Measurements from ENCODE around the gene BORCS5. TPM values are rescaled to one million over a fixed set of nuclear protein-coding genes. Genes with fewer than 3 reads are reported as not detected.

BORCS5 gene
- total RNA-seq, 1 donor from 2014 or later, result 8.7 TPM

- peaks cover 12% of the 10 kb centered on the region for H3K4me1 ChIP-seq
- no peak overlapping the region for H3K4me3 ChIP-seq
- peaks cover 36% of the 10 kb centered on the region for H3K9me3 ChIP-seq (replicated peaks)
- TF ChIP-seq CTCF (IDR thresholded peaks at IDR 0.05; ENCODE audit: borderline replicate concordance), result no peak
- no peak for DNase-seq
- H3K36me3 ChIP-seq, result peaks cover 6% of the 10 kb centered on the region
- no peak overlapping the region for H3K27ac ChIP-seq (replicated peaks)
- intact Hi-C loops (cut with micrococcal nuclease), result no loop called here
- no peaks in the 10 kb centered on the region for H3K27me3 ChIP-seq (ENCODE audit: low read depth)
Observed at GRCh38 chr12:12423367-12423766, 66.5 kb downstream of the BORCS5 start.

DNA sequence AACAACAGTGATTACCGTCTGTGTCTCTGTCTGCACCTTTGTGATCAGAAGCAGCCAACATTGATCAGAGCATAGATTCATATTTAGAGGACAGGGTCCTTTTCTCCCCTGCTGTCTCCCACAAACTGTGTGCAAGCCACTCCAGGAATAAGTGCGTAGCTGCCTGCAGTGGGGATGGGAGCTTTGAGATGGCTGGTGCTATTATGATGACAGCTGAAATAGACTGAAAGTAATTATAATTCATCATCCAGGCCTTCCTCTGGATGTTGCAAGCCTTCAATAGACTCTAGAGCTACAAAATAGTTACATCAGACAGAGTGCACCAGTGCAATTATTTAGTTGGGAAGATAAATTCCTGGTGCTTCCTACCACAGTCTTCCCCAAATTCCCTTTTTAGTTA, 68.1 kb downstream of the BORCS5 start:
- Histone ChIP-seq H3K4me3 (no peak overlapping the region), H3K27me3 (ENCODE audit: low read depth) (no peaks in the 10 kb centered on the region), H3K36me3 (peaks cover 6% of the 10 kb centered on the region), H3K4me1 (peaks cover 12% of the 10 kb centered on the region), H3K9me3 (replicated peaks) (peaks cover 36% of the 10 kb centered on the region), H3K27ac (replicated peaks) (no peak overlapping the region)
- intact Hi-C loops (cut with micrococcal nuclease), result no loop called here
- DNase-seq, result no peak
- no peak for TF ChIP-seq CTCF (IDR thresholded peaks at IDR 0.05; ENCODE audit: borderline replicate concordance)

GRCh38 chr12:12425616-12426015, 68.7 kb downstream of the BORCS5 start:
- H3K4me3 ChIP-seq, result no peak overlapping the region
- H3K36me3 ChIP-seq, result peaks cover 6% of the 10 kb centered on the region
- no peaks in the 10 kb centered on the region for H3K27me3 ChIP-seq (ENCODE audit: low read depth)
- intact Hi-C loops (cut with micrococcal nuclease), result no loop called here
- H3K4me1 ChIP-seq, result peaks cover 12% of the 10 kb centered on the region
- H3K9me3 ChIP-seq (replicated peaks), result peaks cover 33% of the 10 kb centered on the region
- no peak for DNase-seq
- TF ChIP-seq CTCF (IDR thresholded peaks at IDR 0.05; ENCODE audit: borderline replicate concordance), result no peak
- H3K27ac ChIP-seq (replicated peaks), result no peak overlapping the region

DNA sequence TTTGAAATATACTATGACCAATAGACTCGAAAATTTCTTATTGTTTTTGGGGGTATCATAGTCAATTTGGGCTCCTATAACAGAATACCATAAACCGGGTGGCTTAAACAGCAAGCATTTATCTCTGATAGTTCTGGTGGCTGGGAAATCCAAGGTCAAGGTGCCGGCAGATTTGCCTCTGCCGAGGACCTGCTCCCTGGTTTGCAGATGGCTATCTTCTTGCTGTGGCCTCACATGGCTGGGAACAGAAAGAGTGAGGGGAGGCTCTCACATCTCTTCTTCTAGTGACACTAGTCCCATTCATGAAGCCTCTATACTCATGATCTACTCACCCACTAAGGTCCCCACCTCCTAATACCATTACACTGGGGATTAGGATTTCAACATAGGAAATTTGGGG, 70.7 kb downstream of the BORCS5 start:
- no peak for TF ChIP-seq CTCF (IDR thresholded peaks at IDR 0.05; ENCODE audit: borderline replicate concordance)
- H3K27me3 ChIP-seq (ENCODE audit: low read depth), result no peaks in the 10 kb centered on the region
- peaks cover 12% of the 10 kb centered on the region for H3K4me1 ChIP-seq
- intact Hi-C loops (cut with micrococcal nuclease), result no loop called here
- H3K4me3 ChIP-seq, result no peak overlapping the region
- peaks cover 20% of the 10 kb centered on the region for H3K9me3 ChIP-seq (replicated peaks)
- DNase-seq, result no peak
- peaks cover 6% of the 10 kb centered on the region for H3K36me3 ChIP-seq
- H3K27ac ChIP-seq (replicated peaks), result no peak overlapping the region

GRCh38 chr12:12428047-12428446, 71.2 kb downstream of the BORCS5 start:
- H3K27ac ChIP-seq (replicated peaks), result no peak overlapping the region
- intact Hi-C loops (cut with micrococcal nuclease), result no loop called here

More at GRCh38 chr12:12428047-12428446, 71.2 kb downstream of the BORCS5 start:
- H3K9me3 ChIP-seq (replicated peaks), result peaks cover 15% of the 10 kb centered on the region
- H3K27me3 ChIP-seq (ENCODE audit: low read depth), result no peaks in the 10 kb centered on the region
- no peak for DNase-seq
- peaks cover 12% of the 10 kb centered on the region for H3K4me1 ChIP-seq
- H3K4me3 ChIP-seq, result no peak overlapping the region
- peaks cover 6% of the 10 kb centered on the region for H3K36me3 ChIP-seq
- no peak for TF ChIP-seq CTCF (IDR thresholded peaks at IDR 0.05; ENCODE audit: borderline replicate concordance)

Measured in left ventricle myocardium inferior (tissue), 1 donor.